Stimulated activated CD4-positive, alpha-beta T cell treated with anti-CD3 and anti-CD28 coated beads, Interleukin-12 subunit alpha, Interleukin-12 subunit beta, amount 100 ng/mL, for 48 hours (primary cell): ENCODE data around the gene B3GAT2.
"Not testable (repeated sequence)": the region's sequence is repeated elsewhere in the genome, so short reads cannot be mapped to it uniquely, and the experiment has no call there.

Experiments used
- DNase-seq, 3 donors: peaks; one replicate each; pipeline ENCODE4 v3.0.0-alpha.2; 2020; ENCODE audit warnings: low read depth in 2 of 3, low spot score in 1 of 3

The B3GAT2 gene

DNA sequence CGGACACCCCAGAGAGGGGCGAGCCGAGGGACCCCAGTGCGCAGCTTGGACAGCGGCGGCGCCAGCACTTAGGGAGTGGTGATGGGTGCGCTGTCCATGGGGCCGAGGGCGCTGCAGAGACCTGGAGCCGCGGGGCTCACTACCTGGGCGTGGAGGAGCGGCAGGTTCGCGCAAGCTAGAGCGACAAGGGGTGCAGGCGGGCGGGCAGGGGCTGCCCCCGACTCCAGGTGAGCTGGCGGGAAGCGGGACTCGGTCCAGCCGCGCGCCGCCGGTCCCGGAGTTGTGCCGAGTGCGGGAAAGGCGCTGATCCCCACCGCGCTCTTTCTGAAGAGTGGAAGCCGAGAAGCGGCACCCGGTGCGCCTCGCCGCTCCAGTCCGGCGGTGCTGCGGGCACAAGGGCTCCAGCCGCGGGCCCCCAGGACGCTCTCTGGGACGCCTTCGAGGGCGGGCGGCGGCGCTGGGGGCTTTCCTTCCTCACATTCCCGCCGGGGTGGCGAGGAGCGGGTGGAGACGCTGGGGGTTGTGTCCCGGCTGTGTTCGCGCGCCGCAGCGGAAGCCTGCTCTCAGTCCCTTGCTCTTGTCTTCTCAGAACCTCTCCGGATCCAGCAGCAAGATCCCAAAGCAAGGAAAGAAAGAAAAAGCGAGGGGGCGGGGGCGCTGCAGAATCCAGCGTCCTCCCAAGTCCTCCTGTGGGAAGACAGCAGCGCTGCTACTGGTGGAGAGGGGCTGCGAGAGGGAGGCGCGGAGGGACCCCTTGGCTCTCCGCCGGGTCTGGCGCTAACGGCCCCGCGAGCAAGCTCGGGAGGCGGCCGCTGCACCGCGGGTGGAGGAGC, at the start of gene B3GAT2:
Gene B3GAT2, minus strand, starts transcription at position 610 of the 833 bp plus-strand sequence. CDS start 631 bp downstream, outside the sequence.
- DNase-seq = no peak

DNA sequence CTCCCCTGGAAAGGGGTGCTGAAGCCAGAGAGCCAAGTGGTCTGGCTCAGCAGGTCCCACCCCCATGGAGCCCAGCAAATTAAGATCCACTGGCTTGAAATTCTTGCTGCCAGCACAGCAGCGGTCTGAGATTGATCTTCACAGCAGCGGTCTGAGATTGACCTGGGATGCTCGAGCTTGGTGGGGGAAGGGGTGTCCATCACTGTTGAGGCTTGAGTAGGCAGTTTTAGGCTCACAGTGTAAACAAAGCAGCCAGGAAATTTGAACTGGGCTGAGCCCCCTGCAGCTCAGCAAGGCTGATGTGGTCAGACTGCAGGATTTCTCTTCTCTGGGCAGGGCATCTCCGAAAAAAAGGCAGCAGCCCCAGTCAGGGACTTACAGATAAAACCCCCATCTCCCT, 41.3 kb upstream of the B3GAT2 start:
- DNase-seq = no peak

- DNase-seq = no peak
Observed at GRCh38 chr6:70997379-70997778, 40.5 kb upstream of the B3GAT2 start.

DNA sequence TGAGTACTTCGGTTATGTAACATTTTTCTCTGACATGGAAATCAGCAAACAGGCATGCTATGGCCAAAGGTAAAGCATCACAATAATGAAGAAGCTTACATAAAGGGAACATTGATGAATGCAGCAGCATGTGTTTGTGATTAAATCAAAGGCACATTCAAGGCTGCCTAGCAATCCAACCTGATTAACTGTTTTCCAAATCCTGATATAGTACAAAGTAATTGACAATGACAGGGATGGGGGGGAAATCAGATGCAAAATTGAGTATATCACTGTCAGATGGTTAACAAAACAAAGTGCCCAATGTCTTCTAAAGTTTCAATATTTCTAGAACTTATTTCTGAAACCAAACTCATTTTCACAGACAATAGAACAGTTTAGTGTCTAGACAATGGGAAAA, 39.2 kb upstream of the B3GAT2 start:
- DNase-seq = no peak

DNA sequence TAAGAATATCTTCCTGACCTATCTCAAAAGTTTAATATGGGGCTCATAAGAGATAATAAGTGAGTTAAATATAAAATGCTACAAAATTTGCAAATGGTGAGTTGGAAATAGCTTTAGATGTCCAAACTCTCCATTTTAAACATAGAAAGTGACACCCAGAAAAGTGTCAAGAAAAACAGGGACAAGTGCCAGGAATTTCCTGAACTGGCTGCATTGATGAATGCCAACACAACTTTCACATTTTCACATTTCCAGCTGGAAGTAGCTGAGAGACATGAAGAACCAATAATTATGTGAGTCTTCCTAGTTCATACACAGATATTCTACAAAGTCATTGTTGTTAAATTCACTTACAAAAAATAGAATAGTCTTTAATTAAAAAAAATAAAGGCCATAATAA, 38.6 kb upstream of the B3GAT2 start:
- DNase-seq = no peak

DNA sequence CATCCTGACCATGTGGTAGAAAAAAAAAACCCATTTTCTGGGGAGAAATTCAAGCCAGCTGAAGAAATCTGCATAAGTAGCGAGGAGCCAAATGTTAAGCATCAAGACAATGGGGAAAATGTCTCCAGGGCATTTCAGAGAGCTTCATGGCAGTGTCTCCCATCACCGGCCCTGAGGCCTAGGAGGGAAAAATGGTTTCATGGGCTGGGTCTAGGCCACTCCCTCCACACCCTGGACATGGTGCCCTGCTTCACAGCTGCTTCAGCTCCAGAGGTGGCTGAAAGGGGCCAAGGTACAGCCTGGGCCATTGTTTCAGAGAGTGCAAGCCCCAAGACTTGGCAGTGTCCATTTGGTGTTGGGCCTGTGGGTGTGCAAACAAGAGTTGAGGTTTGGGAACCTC, 34.4 kb upstream of the B3GAT2 start:
- no peak for DNase-seq

GRCh38 chr6:70985156-70985555, 28.3 kb upstream of the B3GAT2 start:
- no peak for DNase-seq

GRCh38 chr6:70982747-70983146, 25.9 kb upstream of the B3GAT2 start:
- DNase-seq = no peak

GRCh38 chr6:70980727-70981126, 23.9 kb upstream of the B3GAT2 start:
- DNase-seq = no peak

DNA sequence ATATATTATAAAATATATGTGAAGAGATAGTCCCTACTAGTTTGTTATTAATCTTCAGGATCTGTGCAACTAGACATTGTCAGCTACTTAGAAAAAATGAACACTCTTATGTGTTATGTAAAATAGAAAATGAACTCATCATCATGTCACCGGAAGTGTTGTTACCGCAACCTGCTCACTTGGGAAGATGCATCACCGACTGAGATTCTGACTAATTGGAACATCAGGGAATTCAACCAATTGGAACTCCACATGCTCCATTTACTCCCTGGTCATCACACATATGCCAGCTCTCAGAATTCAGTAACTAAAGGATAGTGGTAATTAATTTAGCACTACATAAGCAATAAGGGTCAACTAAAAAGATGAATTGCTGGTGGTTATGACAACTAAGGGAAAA, 16.7 kb upstream of the B3GAT2 start:
- DNase-seq = no peak

- DNase-seq = no peak
Observed at GRCh38 chr6:70967049-70967448, 10.2 kb upstream of the B3GAT2 start.

DNA sequence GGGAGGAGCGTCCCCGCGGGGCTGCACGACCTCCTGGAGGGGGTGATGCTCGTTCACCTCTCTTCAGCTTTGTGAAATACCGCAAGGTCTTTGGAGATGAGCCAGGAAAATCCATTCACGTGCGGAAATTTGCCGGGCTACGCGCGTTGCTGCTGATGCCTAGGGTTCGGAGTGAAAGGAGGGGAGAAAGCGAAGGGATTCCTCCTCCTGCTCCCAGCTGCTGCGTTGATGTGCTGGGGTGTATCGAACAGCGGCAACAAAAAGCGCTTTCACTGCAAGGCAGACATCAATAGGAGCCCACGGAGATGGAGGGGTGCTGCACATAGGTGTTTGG, 391 bp upstream of the B3GAT2 start:
- DNase-seq = no peak

DNA sequence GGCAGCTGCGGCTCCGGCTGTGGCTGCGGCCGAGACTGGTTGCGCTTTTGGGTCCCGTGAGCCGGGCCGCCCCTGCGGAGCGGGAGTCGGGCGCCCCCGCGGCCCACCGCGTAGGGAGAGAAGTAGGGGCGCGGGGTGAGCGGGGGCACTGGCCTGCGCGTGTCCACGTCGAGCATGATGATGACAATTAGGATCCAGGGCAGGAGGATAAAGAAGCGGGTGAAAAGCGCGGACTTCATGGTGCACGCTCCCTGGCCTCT, 739 bp downstream of the B3GAT2 start:
- no peak for DNase-seq

- peak; percentile 74 to 85 (median 83) for DNase-seq
Observed at GRCh38 chr6:70955441-70956190, 1.2 kb downstream of the B3GAT2 start.

GRCh38 chr6:70954750-70955149, 2.1 kb downstream of the B3GAT2 start:
- DNase-seq = no peak

DNA sequence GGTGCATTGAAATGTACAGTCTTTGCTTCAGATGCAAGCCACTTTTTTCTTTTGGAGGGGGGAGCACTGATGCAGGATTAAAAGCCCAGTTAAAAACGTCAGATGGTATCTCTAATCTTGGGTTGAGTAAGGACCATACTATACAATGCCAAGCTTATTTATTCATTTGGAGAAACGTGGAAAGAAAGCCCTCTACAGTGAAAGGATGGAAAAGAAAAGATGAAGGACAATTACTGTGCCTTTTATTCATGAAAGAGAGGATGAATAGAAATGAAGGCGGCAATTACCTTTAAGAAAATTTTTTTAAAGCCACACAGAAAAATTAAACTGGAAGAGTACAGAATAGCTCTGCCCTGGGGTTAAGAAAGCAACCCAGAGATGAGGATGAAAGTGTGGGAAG, 2.7 kb downstream of the B3GAT2 start:
- no peak for DNase-seq

DNA sequence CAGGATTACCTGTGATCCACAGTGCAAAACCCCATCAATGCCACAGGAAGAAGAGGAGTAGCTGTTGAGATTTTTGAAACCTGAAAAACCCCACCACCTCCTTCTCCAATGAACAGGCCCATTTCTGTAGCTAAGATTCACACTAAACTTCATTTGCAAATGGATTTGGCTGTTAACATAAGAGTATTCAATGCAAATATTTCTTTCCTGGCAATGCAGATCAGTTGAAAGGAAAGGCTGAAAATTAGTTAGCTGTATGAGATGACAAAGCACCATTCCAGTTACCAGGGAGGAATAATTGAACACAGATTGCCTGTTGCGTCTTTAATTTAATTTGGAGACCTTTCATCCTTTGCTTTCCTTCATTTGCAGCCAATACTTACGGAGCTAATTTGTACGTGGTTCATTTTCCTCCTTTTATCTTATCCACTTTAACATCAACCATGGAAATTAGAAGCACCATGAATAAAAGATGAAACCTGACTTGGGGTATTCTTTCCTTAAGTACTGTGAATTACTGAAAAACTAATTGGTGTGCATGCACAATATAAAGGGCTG, 4.2 kb downstream of the B3GAT2 start:
- DNase-seq = no peak

DNA sequence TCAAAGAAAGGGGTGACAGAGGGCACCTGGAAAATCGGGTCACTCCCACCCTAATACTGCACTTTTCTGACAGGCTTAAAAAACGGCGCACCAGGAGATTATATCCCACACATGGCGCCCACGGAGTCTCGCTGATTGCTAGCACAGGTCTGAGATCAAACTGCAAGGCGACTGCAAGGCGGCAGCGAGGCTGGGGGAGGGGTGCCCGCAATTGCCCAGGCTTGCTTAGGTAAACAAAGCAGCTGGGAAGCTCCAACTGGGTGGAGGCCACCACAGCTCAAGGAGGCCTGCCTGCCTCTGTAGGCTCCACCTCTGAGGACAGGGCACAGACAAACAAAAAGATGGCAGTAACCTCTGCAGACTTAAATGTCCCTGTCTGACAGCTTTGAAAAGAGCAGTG, 12.5 kb downstream of the B3GAT2 start:
- not testable (repeated sequence) for DNase-seq

- DNase-seq = no peak
Observed at GRCh38 chr6:70933853-70934252, 23.0 kb downstream of the B3GAT2 start.

GRCh38 chr6:70905742-70906141, 51.1 kb downstream of the B3GAT2 start:
- no peak for DNase-seq

GRCh38 chr6:70903665-70904452, 53.0 kb downstream of the B3GAT2 start:
- no peak for DNase-seq

GRCh38 chr6:70901324-70901723, 55.5 kb downstream of the B3GAT2 start:
- no peak for DNase-seq
